EH (cell line): ENCODE measurements around the gene PRDM1.
"Not testable (repeated sequence)": the region's sequence is repeated elsewhere in the genome, so short reads cannot be mapped to it uniquely, and the experiment has no call there.

Experiments used
- DNase-seq: peaks from one replicate; pipeline ENCODE4 v3.0.0-alpha.2; 2015; ENCODE audit warnings: low read depth

PRDM1 gene

DNA sequence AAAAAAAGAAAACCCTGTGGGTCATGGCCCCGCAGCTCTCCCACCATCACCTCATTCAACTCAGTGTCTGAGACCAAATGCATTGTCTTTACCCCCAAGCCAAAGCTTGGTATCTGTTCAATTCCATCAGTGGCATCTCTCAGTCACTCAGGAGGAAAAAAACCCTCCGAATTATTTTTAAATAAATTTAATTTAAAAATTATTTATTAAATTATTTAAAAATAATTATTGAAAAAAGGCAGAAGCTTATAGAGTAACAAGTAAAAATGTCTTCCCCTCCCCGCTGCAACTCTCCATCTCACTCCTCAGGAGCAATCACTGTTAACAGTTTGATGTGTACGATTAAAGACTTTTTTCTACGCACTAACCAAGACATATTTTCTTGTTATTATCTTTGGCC lies 50.7 kb downstream of the PRDM1 start:
- no peak for DNase-seq

- no peak for DNase-seq
Observed at GRCh38 chr6:106138151-106138550, 52.0 kb downstream of the PRDM1 start.

- DNase-seq, result no peak
Observed at GRCh38 chr6:106141441-106142237, 55.5 kb downstream of the PRDM1 start.

GRCh38 chr6:106142876-106143431 lies 56.8 kb downstream of the PRDM1 start:
- peak; percentile 58 for DNase-seq

DNA sequence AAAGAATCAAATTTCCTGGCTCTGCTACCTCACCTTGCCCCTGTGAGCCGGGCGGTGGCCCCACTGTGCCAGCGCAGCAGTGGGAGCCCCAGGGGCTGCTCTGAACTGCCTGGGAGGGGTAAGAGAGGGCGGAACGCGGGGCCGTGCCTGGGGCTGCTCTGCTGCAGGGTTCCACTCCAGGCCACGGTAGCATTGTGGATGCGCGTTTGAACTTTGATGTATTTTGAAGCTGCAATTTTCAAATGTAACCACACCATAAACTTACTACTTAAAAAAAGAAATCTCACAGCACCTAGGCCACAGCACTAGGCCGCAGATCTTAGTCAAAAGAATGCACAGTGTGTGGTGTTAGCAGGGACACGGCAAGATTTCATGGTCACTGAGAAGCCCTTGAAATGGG lies 57.5 kb downstream of the PRDM1 start:
- no peak for DNase-seq

DNA sequence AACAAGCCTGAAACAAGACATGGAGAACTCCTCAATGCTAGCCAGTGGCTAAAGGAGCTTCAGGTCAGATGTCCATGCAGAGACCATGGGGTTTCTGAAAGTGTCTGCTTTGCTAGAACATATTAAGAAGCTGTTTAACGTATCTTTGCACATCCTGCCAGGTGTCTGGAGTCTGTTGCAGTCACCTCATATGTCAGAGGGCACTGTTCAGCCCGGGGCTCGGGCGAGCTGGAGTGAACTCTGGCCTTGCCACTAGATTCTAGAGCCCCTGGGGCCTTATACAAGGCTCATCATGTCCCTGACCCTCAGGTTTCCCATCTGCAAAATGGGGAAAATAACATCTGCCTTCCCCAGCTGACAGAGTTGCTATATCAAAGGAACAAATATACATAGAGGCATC lies 59.0 kb downstream of the PRDM1 start:
- DNase-seq, result no peak

DNA sequence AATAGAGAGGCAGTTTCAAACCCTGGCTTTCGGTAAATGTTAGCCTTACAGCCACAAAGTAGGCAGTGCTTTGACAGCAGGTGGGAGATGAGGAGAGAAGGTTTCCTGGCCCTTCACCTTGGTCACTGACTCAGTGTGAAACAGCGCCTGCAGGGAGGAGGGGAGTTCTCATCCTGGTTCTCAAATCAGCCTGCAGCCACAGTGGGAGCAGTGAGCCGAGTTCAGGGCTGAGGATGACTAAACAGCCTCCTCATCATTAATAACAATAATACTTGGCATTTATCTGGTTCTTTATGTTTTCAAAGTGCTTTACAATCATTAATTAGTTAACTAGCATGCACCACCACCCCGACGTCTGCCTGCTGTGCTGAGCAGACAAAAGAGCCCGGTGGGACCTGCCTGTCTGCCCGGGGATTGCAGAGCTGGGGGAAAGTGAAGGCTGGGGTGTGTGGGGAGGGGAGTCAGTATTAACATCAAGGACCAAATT lies 59.6 kb downstream of the PRDM1 start:
- DNase-seq, result peak; percentile 38

GRCh38 chr6:106146852-106147351 lies 60.8 kb downstream of the PRDM1 start:
- DNase-seq, result peak; percentile 55

DNA sequence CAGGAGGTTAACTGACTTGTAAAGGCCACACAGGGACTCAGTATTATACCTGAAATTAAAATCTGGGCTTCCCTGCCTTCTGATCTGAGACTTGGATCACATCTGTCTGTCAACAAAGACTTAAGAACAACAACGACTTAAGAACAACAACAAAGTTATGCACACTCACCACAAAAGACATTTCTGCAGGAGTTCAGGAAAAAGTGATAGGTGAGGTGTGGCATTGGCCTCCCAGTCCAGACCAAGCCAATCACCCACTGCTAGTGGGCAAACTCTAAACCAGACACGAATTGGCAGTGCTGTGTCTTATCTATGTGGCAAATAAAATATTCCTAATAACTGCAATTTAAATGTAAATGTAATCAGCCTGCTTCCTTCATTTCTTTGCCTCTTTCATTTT lies 61.3 kb downstream of the PRDM1 start:
- DNase-seq, result no peak

GRCh38 chr6:106149472-106150069 lies 63.4 kb downstream of the PRDM1 start:
- no peak for DNase-seq

DNA sequence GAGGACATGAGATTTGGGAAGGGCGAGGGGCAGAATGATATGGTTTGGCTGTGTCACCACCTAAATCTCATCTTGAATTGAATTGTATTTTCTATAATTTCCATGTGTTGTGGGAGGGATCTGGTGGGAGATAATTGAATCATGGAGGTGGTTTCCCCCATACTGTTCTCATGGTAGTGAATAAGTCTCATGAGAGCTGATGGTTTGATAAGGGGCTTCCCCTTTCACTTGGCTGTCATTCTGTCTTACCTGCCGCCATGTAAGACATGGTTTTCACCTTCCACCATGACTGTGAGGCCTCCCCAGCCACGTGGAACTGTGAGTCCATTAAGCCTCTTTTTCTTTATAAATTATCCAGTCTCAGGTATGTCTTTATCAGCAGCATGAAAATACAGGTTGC lies 66.3 kb downstream of the PRDM1 start:
- DNase-seq, result not testable (repeated sequence)

GRCh38 chr6:106152952-106153351 lies 66.8 kb downstream of the PRDM1 start:
- DNase-seq, result no peak

GRCh38 chr6:106154326-106154725 lies 68.2 kb downstream of the PRDM1 start:
- DNase-seq, result no peak

DNA sequence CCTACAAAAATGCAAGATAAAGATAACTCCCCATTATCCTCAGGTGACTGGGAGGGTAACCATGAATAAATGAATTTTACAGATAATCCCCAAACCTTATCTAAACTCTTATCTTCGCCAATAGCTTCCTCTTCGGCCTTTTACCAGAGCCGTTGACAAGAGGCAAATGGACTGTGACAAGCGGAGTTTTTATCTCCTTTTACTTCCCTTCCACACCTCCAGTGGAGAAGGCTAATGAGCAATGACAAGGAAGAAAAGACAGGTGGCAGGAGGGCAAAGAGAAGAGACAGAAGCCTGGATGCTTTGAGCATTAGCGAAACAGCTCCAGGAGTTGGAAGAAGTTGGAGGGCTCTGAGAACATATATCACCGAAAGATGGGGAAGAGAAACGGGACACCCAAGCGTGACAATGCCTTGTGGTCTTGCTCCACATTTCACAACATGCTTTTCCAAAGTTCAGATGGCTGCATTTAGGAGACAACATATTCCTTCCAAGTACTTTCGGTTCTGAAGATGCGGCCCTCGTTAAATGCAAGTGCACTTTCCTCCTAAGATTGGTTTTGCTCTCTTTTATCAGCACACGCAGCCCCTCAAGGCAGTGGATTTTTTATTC lies 69.2 kb downstream of the PRDM1 start:
- peak; percentile 64 for DNase-seq

DNA sequence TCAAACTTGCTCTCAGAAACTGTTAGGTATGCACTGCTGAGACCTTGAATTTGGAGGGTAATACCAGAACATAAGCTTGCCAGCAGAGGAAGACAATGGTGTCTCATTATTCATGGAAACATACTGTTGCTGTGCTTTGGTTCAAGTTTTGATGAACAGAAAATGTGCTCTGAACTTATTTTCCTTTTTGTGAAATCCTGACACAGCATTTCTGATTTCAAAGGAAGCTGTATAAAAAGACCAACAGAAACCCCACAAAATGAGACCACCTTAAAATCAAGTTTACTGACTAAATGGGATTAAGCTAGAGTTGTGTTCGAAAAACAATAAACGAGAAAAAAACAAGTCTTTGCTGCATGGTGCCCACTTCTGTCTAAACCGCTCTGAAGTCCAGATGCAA lies 70.3 kb downstream of the PRDM1 start:
- no peak for DNase-seq

- no peak for DNase-seq
Observed at GRCh38 chr6:106156863-106157262, 70.7 kb downstream of the PRDM1 start.

DNA sequence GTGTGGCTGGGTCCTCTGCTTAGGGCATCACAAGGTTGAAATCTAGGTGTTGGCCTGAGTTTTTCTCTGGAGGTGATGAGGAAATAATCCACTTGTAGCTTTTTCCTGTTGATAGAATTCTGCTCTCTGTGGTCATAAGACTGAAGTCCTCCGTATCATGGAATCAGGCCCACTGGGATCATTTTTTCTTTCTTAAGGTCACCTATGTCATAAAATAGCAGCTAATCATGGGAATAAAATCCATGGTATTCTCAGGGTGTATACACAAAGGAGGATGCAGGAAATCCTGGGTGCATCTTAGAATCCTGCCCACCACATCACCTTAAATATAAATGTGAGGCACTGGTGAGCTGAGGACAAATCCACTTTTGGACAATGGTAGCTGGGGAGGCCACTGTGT lies 72.7 kb downstream of the PRDM1 start:
- peak; percentile 74 for DNase-seq
